Activated T-cell treated with anti-CD3 and anti-CD28 coated beads, Interleukin-2, amount 50 U/mL, for 24 hours (primary cell): ENCODE data around the gene SLC9C2.
"Not testable (repeated sequence)": the region's sequence is repeated elsewhere in the genome, so short reads cannot be mapped to it uniquely, and the experiment has no call there.

Experiments used
- DNase-seq: peaks from one replicate; pipeline ENCODE4 v3.0.0-alpha.2; 2020
- H3K27ac Mint-ChIP-seq: 2 replicates; pipeline ENCODE4 v1.8.0; 2020; ENCODE audit warnings: mild to moderate bottlenecking, mixed read lengths
- H3K27me3 Mint-ChIP-seq: 2 replicates; pipeline ENCODE4 v1.8.0; 2020; ENCODE audit warnings: mixed read lengths
- H3K36me3 Mint-ChIP-seq: 2 replicates; pipeline ENCODE4 v1.8.0; 2020; ENCODE audit warnings: low read depth, mixed read lengths
- H3K4me1 Mint-ChIP-seq: 2 replicates; pipeline ENCODE4 v1.8.0; 2020; ENCODE audit warnings: low read depth, mixed read lengths
- H3K4me3 Mint-ChIP-seq: 2 replicates; pipeline ENCODE4 v1.8.0; 2020; ENCODE audit warnings: mild to moderate bottlenecking, moderate library complexity, mixed read lengths
- H3K9me3 Mint-ChIP-seq: 2 replicates; pipeline ENCODE4 v1.8.0; 2020; ENCODE audit warnings: mixed read lengths

SLC9C2 gene

GRCh38 chr1:173603056-173603591 lies at the start of gene SLC9C2:
Gene SLC9C2 (minus strand): TSS chr1:173603072. CDS start chr1:173601776, 1,296 bp downstream.
- H3K36me3 Mint-ChIP-seq: no peaks in the 10 kb centered on the region
- H3K27ac Mint-ChIP-seq: no peak within 1 kb of the TSS
- H3K27me3 Mint-ChIP-seq: no peaks in the 10 kb centered on the region
- H3K4me1 Mint-ChIP-seq: peaks cover 2% of the 10 kb centered on the region
- H3K9me3 Mint-ChIP-seq: no peaks in the 10 kb centered on the region
- DNase-seq: no peak
- no peak within 1 kb of the TSS for H3K4me3 Mint-ChIP-seq

- no peaks in the 10 kb centered on the region for H3K36me3 Mint-ChIP-seq
- no peaks in the 10 kb centered on the region for H3K4me1 Mint-ChIP-seq
- no peaks in the 10 kb centered on the region for H3K9me3 Mint-ChIP-seq
- no peaks in the 10 kb centered on the region for H3K27me3 Mint-ChIP-seq
- no peak overlapping the region for H3K4me3 Mint-ChIP-seq
- no peak overlapping the region for H3K27ac Mint-ChIP-seq
- DNase-seq: no peak
These were observed 46.2 kb upstream of the SLC9C2 start for GRCh38 chr1:173648880-173649605.

GRCh38 chr1:173646656-173647055 lies 43.8 kb upstream of the SLC9C2 start:
- Mint-ChIP-seq H3K36me3 (no peaks in the 10 kb centered on the region), H3K4me1 (no peaks in the 10 kb centered on the region), H3K27me3 (no peaks in the 10 kb centered on the region), H3K27ac (no peak overlapping the region), H3K4me3 (no peak overlapping the region), H3K9me3 (no peaks in the 10 kb centered on the region)
- no peak for DNase-seq

GRCh38 chr1:173642450-173643139 lies 39.7 kb upstream of the SLC9C2 start:
- not testable (repeated sequence) for H3K27me3 Mint-ChIP-seq, H3K36me3 Mint-ChIP-seq, H3K9me3 Mint-ChIP-seq, H3K27ac Mint-ChIP-seq, H3K4me1 Mint-ChIP-seq, H3K4me3 Mint-ChIP-seq, DNase-seq

GRCh38 chr1:173639102-173639501 lies 36.2 kb upstream of the SLC9C2 start:
- Mint-ChIP-seq H3K9me3 (peaks cover 9% of the 10 kb centered on the region), H3K4me1 (no peaks in the 10 kb centered on the region), H3K27me3 (no peaks in the 10 kb centered on the region), H3K36me3 (no peaks in the 10 kb centered on the region), H3K4me3 (no peak overlapping the region), H3K27ac (no peak overlapping the region)
- no peak for DNase-seq

GRCh38 chr1:173638043-173639021 lies 35.5 kb upstream of the SLC9C2 start:
- Mint-ChIP-seq H3K4me1 (no peaks in the 10 kb centered on the region), H3K27me3 (no peaks in the 10 kb centered on the region), H3K4me3 (no peak overlapping the region), H3K27ac (no peak overlapping the region), H3K36me3 (no peaks in the 10 kb centered on the region), H3K9me3 (peaks cover 9% of the 10 kb centered on the region)
- DNase-seq: no peak

GRCh38 chr1:173637236-173638042 lies 34.6 kb upstream of the SLC9C2 start:
- not testable (repeated sequence) for H3K9me3 Mint-ChIP-seq, H3K36me3 Mint-ChIP-seq, H3K27me3 Mint-ChIP-seq, H3K27ac Mint-ChIP-seq, DNase-seq, H3K4me1 Mint-ChIP-seq, H3K4me3 Mint-ChIP-seq

- no peak within 1 kb of the TSS for H3K4me3 Mint-ChIP-seq
- H3K4me1 Mint-ChIP-seq: no peaks in the 10 kb centered on the region
- no peaks in the 10 kb centered on the region for H3K27me3 Mint-ChIP-seq
- peaks cover 9% of the 10 kb centered on the region for H3K9me3 Mint-ChIP-seq
- H3K27ac Mint-ChIP-seq: no peak within 1 kb of the TSS
- H3K36me3 Mint-ChIP-seq: no peaks in the 10 kb centered on the region
- DNase-seq: no peak
These were observed 32.2 kb upstream of the SLC9C2 start, which contains the start of gene TEX50 for GRCh38 chr1:173635116-173635515. Gene TEX50 (plus strand): TSS chr1:173635338. CDS start chr1:173635522, 184 bp downstream.

- Mint-ChIP-seq H3K27ac (no peak overlapping the region), H3K4me3 (no peak overlapping the region), H3K9me3 (no peaks in the 10 kb centered on the region), H3K36me3 (no peaks in the 10 kb centered on the region), H3K27me3 (no peaks in the 10 kb centered on the region), H3K4me1 (no peaks in the 10 kb centered on the region)
- no peak for DNase-seq
These were observed 26.0 kb upstream of the SLC9C2 start for GRCh38 chr1:173628888-173629287.

GRCh38 chr1:173627269-173627668 lies 24.4 kb upstream of the SLC9C2 start:
- Mint-ChIP-seq H3K36me3 (no peaks in the 10 kb centered on the region), H3K27ac (no peak overlapping the region), H3K4me1 (no peaks in the 10 kb centered on the region), H3K4me3 (no peak overlapping the region), H3K27me3 (no peaks in the 10 kb centered on the region), H3K9me3 (peaks cover 2% of the 10 kb centered on the region)
- no peak for DNase-seq

- DNase-seq: no peak
- Mint-ChIP-seq H3K27me3 (no peaks in the 10 kb centered on the region), H3K36me3 (no peaks in the 10 kb centered on the region), H3K9me3 (peaks cover 24% of the 10 kb centered on the region), H3K27ac (no peak overlapping the region), H3K4me1 (no peaks in the 10 kb centered on the region), H3K4me3 (no peak overlapping the region)
These were observed 14.0 kb upstream of the SLC9C2 start for GRCh38 chr1:173616859-173617258.

- not testable (repeated sequence) for H3K27ac Mint-ChIP-seq, H3K36me3 Mint-ChIP-seq, H3K27me3 Mint-ChIP-seq, H3K4me3 Mint-ChIP-seq, DNase-seq, H3K4me1 Mint-ChIP-seq, H3K9me3 Mint-ChIP-seq
These were observed 10.2 kb upstream of the SLC9C2 start for GRCh38 chr1:173613086-173613485.

- Mint-ChIP-seq H3K27me3 (no peaks in the 10 kb centered on the region), H3K4me1 (no peaks in the 10 kb centered on the region), H3K4me3 (no peak overlapping the region), H3K36me3 (no peaks in the 10 kb centered on the region), H3K27ac (no peak overlapping the region), H3K9me3 (no peaks in the 10 kb centered on the region)
- no peak for DNase-seq
These were observed 5.8 kb upstream of the SLC9C2 start for GRCh38 chr1:173608503-173609216.
